A673 (cell line): ENCODE measurements around the gene STX5.

Experiments used
- CTCF ChIP-seq: fragments of 300-800, 200-600 bp; sonication (generic); conservative IDR thresholded peaks from 2 replicates; pipeline ENCODE4 v1.5.1; 2017; ENCODE audit warnings: low read depth, mild to moderate bottlenecking, antibody characterized with exemption, low read length, moderate library complexity, mixed read lengths
- EZH2 ChIP-seq: fragments of 200-600 bp; sonication (generic); IDR thresholded peaks from 2 replicates; pipeline ENCODE4 v1.6.1; 2017; ENCODE audit warnings: borderline replicate concordance, low read depth, mild to moderate bottlenecking, mixed read lengths, antibody characterized with exemption, low read length; ENCODE audit not compliant: poor library complexity, severe bottlenecking

- TF ChIP-seq CTCF (no peak), EZH2 (no peak)
These were observed 9.7 kb upstream of the STX5 start for GRCh38 chr11:62841361-62842170.
